Pancreas (tissue), 10 donors: ENCODE data around the gene HJURP. TPM values are rescaled to one million over a fixed set of nuclear protein-coding genes. Genes with fewer than 3 reads are reported as not detected.

Experiments used
- ATAC-seq, 4 donors: fragments of 200-7000 bp; cut with Tn5 transposase; one replicate each; pipeline versions ENCODE4 v1.8.0 to v1.9.1; 2020; ENCODE audit warnings: mild to moderate bottlenecking in 4 of 4, moderate library complexity in 4 of 4
- DNase-seq, 6 donors: peaks; one replicate each; pipeline ENCODE4 v3.0.0-alpha.2; 2020
- FAIRE-seq: peaks from 2 replicates; lab custom pipeline; 2012; peaks lifted over from hg19 to GRCh38; lab: Jason Lieb, UNC
- H3K27ac ChIP-seq, 4 donors: fragments of 200-600 bp; sonication (generic); 1 replicate in 3 of 4; 2 replicates in 1 of 4; pipeline versions ENCODE4 v1.5.0 to v1.8.0; 2020
- H3K27me3 ChIP-seq, 4 donors: fragments of 200-600 bp; one replicate each; pipeline ENCODE4 v1.8.0; 2021
- H3K36me3 ChIP-seq, 3 donors: fragments of 200-600 bp; sonication (generic) in 1 of 3; one replicate each; pipeline versions ENCODE4 v1.5.0 to v1.8.0; 2020 to 2021
- H3K4me1 ChIP-seq, 3 donors: fragments of 200-600 bp; one replicate each; pipeline ENCODE4 v1.8.0; 2021
- H3K4me3 ChIP-seq, 4 donors: fragments of 200-600 bp; sonication (generic) in 2 of 4; one replicate each; pipeline versions ENCODE4 v1.5.0 to v1.8.0; 2020 to 2021
- H3K9me3 ChIP-seq, 4 donors: fragments of 200-600 bp; one replicate each; pipeline ENCODE4 v1.8.0; 2021
- WGBS, 2 donors: extraction: QIAGEN DNeasy Blood & Tissue Kit; methylation state at CpG; one replicate each; pipeline ENCODE4 v1.1.7; 2013; 5-methylcytosine and 5-hydroxymethylcytosine counted together
- intact Hi-C, 3 donors: fragments of 100-400 bp; cut with DNase I; formaldehyde crosslinking; loops; one replicate each; pipeline versions ENCODE4 v1.11.1 to v1.14.2; 2022
- polyA plus RNA-seq, 2 donors: library from polyadenylated mRNA; stranded (reverse); fragments of 200-250 nt; gene quantifications; one replicate each; pipeline ENCODE4 v1.2.3, GENCODE V29; 2013
- total RNA-seq, 6 donors: library from RNA; stranded (reverse); fragmentation: NEBNext Ultra II Directional in 4 of 6; extraction: Animal tissue kit (Norgen Biotek cat#: 25700) in 4 of 6; gene quantifications; one replicate each; pipeline versions ENCODE4 v1.2.1 to v1.2.4, GENCODE V29; 2021 to 2023
- TF ChIP-seq, protein P1 (sequence below), 4 donors: fragments of 200-600 bp; sonication (generic) in 3 of 4; IDR thresholded peaks; one replicate each; pipeline versions ENCODE4 v1.5.0 to v1.8.0; 2021; ENCODE audit warnings: antibody characterized with exemption in 4 of 4
- donor health status: healthy with polysubstance abuse.
- donor health status: DM: no; HTN: no; CAD: no; lungs with moderate emphysema.
- donor health status: DM: no; HTN: no; CAD: no.
- donor health status: control.
- donor health status: control.
- donor health status: Bipolar disorder and iron deficiency.
- donor health status: DM: yes; HTN: yes; CAD: no.
- donor health status: DM: no; HTN: no; CAD: no.
- donor health status: DM: no; HTN: no; CAD: no.
- donor health status: DM: yes; HTN: yes; CAD: no.

HJURP gene
- total and polyA plus RNA-seq, 8 donors: 0.16 to 1.2 (median 0.47) TPM; not detected in 3

DNA sequence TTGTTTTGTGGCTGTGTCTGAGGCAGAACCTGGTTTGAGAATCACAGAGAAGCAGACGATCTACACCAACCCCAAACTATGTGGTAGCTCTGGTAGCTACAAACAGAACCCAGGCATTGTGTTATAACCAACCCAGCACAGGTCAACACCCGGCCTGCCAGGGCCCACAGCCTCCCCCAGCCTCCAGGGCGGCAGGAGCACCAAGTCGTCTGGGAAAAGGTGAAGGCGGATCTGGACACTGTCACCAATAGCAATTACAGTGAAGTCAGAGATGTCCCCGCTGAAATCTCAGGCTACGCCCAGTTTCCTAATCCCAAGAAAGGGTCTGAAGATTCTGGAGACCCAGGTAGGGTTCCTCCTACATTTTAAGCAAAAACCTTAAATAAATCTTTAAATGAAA lies 3.6 kb downstream of the HJURP start:
- FAIRE-seq: no peak
- H3K4me3 ChIP-seq: no peak overlapping the region
- no peak for DNase-seq
- H3K36me3 ChIP-seq: no peaks in the 10 kb centered on the region
- no peaks in the 10 kb centered on the region for H3K9me3 ChIP-seq
- 87 to 90% methylated on average over 7 of the region's 7 CpGs for WGBS, 2 donors
- no peaks in the 10 kb centered on the region for H3K27me3 ChIP-seq
- H3K27ac ChIP-seq: no peak overlapping the region
- no peak for ATAC-seq
- H3K4me1 ChIP-seq: peaks cover 0 to 5% (median 0%) of the 10 kb centered on the region in 3 donors
- TF ChIP-seq, protein P1, sequence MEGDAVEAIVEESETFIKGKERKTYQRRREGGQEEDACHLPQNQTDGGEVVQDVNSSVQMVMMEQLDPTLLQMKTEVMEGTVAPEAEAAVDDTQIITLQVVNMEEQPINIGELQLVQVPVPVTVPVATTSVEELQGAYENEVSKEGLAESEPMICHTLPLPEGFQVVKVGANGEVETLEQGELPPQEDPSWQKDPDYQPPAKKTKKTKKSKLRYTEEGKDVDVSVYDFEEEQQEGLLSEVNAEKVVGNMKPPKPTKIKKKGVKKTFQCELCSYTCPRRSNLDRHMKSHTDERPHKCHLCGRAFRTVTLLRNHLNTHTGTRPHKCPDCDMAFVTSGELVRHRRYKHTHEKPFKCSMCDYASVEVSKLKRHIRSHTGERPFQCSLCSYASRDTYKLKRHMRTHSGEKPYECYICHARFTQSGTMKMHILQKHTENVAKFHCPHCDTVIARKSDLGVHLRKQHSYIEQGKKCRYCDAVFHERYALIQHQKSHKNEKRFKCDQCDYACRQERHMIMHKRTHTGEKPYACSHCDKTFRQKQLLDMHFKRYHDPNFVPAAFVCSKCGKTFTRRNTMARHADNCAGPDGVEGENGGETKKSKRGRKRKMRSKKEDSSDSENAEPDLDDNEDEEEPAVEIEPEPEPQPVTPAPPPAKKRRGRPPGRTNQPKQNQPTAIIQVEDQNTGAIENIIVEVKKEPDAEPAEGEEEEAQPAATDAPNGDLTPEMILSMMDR (IDR thresholded peaks at IDR 0.05): no peak
- intact Hi-C loops: no loop called here

GRCh38 chr2:233849607-233850271 lies 4.6 kb downstream of the HJURP start:
- Histone ChIP-seq H3K36me3 (no peaks in the 10 kb centered on the region), H3K4me3 (no peak overlapping the region), H3K4me1 (peaks cover 0 to 5% (median 0%) of the 10 kb centered on the region in 3 donors), H3K27me3 (no peaks in the 10 kb centered on the region), H3K9me3 (no peaks in the 10 kb centered on the region), H3K27ac (no peak overlapping the region)
- TF ChIP-seq, protein P1 (IDR thresholded peaks at IDR 0.05): no peak
- no peak for ATAC-seq
- WGBS, 2 donors: 95% methylated on average over 13 of the region's 13 CpGs
- intact Hi-C loops: no loop called here
- FAIRE-seq: no peak
- no peak for DNase-seq

- TF ChIP-seq, protein P1 (IDR thresholded peaks at IDR 0.05): no peak
- WGBS, 2 donors: 95 to 99% methylated on average over 13 of the region's 13 CpGs
- H3K27ac ChIP-seq: no peak overlapping the region
- no peaks in the 10 kb centered on the region for H3K9me3 ChIP-seq
- no peak for FAIRE-seq
- H3K4me1 ChIP-seq: no peaks in the 10 kb centered on the region
- no peaks in the 10 kb centered on the region for H3K36me3 ChIP-seq
- no peak for ATAC-seq
- no peak for DNase-seq
- no peaks in the 10 kb centered on the region for H3K27me3 ChIP-seq
- H3K4me3 ChIP-seq: no peak overlapping the region
- intact Hi-C loops: no loop called here
Observed at GRCh38 chr2:233848276-233848675, 6.1 kb downstream of the HJURP start.

GRCh38 chr2:233847248-233847898 lies 7.0 kb downstream of the HJURP start:
- WGBS, 2 donors: 97 to 98% methylated on average over 13 of the region's 13 CpGs
- Histone ChIP-seq H3K4me1 (no peaks in the 10 kb centered on the region), H3K36me3 (no peaks in the 10 kb centered on the region), H3K27ac (no peak overlapping the region), H3K27me3 (no peaks in the 10 kb centered on the region), H3K4me3 (no peak overlapping the region), H3K9me3 (no peaks in the 10 kb centered on the region)
- ATAC-seq (no peak), DNase-seq (no peak), FAIRE-seq (no peak)
- TF ChIP-seq, protein P1 (IDR thresholded peaks at IDR 0.05): no peak
- intact Hi-C loops: no loop called here
